PC-3 (cell line): Measurements from ENCODE around the gene MR1. TPM values are rescaled to one million over a fixed set of nuclear protein-coding genes. Genes with fewer than 3 reads are reported as not detected.

Experiments
- ATAC-seq: fragments of 200-7000 bp; cut with Tn5 transposase; 2 replicates; pipeline ENCODE4 v1.9.1; 2020; ENCODE audit warnings: mild to moderate bottlenecking, moderate library complexity
- BruUV-seq: library from RNA; stranded (reverse); fragments of 400-500 nt; replicated peaks from 2 replicates; lab custom pipeline; 2021; lab: Mats Ljungman, UMichigan
- CTCF ChIA-PET: fragments of 300-600 bp; sonication (Branson Sonifier 250); formaldehyde crosslinking; loops from one replicate; lab custom pipeline; 2022; ENCODE audit warnings: antibody characterized with exemption; lab: Charles Lee
- POLR2A ChIA-PET: fragments of 300-600 bp; sonication (Branson Sonifier 250); formaldehyde crosslinking; loops from one replicate; lab custom pipeline; 2022; ENCODE audit warnings: antibody characterized with exemption; ENCODE audit not compliant: unreplicated experiment; lab: Charles Lee
- DNase-seq: peaks from one replicate; pipeline ENCODE4 v3.0.0-alpha.2; 2015
- H2AFZ ChIP-seq: fragments of 300-600 bp; sonication (generic); 2 replicates; pipeline ENCODE4 v1.6.0; 2016; ENCODE audit warnings: antibody characterized with exemption, low read length
- H3F3A ChIP-seq: fragments of 300-600 bp; sonication (generic); one replicate; pipeline ENCODE4 v1.6.0; 2017; ENCODE audit warnings: antibody characterized with exemption, low read length, control low read depth, mild to moderate bottlenecking; ENCODE audit not compliant: unreplicated experiment
- H3K27ac ChIP-seq: fragments of 300-600 bp; sonication (generic); 2 replicates; pipeline ENCODE4 v1.5.1; 2016; ENCODE audit warnings: mild to moderate bottlenecking, low read length
- H3K27me3 ChIP-seq: fragments of 300-600 bp; sonication (generic); 2 replicates; pipeline ENCODE4 v1.6.1; 2016; ENCODE audit warnings: low read length, mixed read lengths
- H3K36me3 ChIP-seq: fragments of 300-600 bp; sonication (generic); 2 replicates; pipeline ENCODE4 v1.6.1; 2016; ENCODE audit warnings: low read depth, mixed run types, low read length, mixed read lengths
- H3K4me1 ChIP-seq: fragments of 300-600 bp; sonication (generic); 2 replicates; pipeline ENCODE4 v1.5.1; 2016; ENCODE audit warnings: low read length; ENCODE audit not compliant: insufficient read depth
- H3K4me2 ChIP-seq: fragments of 300-600 bp; sonication (generic); 2 replicates; pipeline ENCODE4 v1.6.0; 2016; ENCODE audit warnings: low read length
- H3K4me3 ChIP-seq: fragments of 300-600 bp; sonication (generic); 2 replicates; pipeline ENCODE4 v1.5.1; 2016; ENCODE audit warnings: mild to moderate bottlenecking, low read length, mixed read lengths
- H3K79me2 ChIP-seq: fragments of 300-600 bp; sonication (generic); 2 replicates; pipeline ENCODE4 v1.6.1; 2017; ENCODE audit warnings: low read length, mixed read lengths
- H3K9ac ChIP-seq: fragments of 300-600 bp; sonication (generic); 2 replicates; pipeline ENCODE4 v1.6.0; 2016; ENCODE audit warnings: mild to moderate bottlenecking, low read length
- H3K9me2 ChIP-seq: fragments of 300-600 bp; sonication (generic); replicated peaks from 2 replicates; pipeline ENCODE4 v1.6.1; 2016; ENCODE audit warnings: mixed run types, low read length, mixed read lengths
- H3K9me3 ChIP-seq: fragments of 300-600 bp; sonication (generic); 2 replicates; pipeline ENCODE4 v1.6.1; 2016; ENCODE audit warnings: low read length, mixed read lengths
- H4K20me1 ChIP-seq: fragments of 300-600 bp; sonication (generic); 2 replicates; pipeline ENCODE4 v1.6.1; 2016; ENCODE audit warnings: low read length, mixed read lengths
- CTCF ChIP-seq: fragments of 300-600 bp; sonication (generic); conservative IDR thresholded peaks from 2 replicates; pipeline ENCODE4 v1.5.1; 2017; ENCODE audit warnings: antibody characterized with exemption, low read depth, mild to moderate bottlenecking, low read length
- EZH2 ChIP-seq: fragments of 300-600 bp; sonication (generic); IDR thresholded peaks from one replicate; pipeline ENCODE4 v1.6.1; 2017; ENCODE audit warnings: antibody characterized with exemption, mild to moderate bottlenecking, low read length; ENCODE audit not compliant: unreplicated experiment
- EZH2phosphoT487 ChIP-seq: fragments of 300-600 bp; sonication (generic); IDR thresholded peaks from 2 replicates; pipeline ENCODE4 v1.6.1; 2018; ENCODE audit warnings: mild to moderate bottlenecking, antibody characterized with exemption, low read length, borderline replicate concordance
- intact Hi-C: fragments of 100-400 bp; cut with micrococcal nuclease; formaldehyde crosslinking; loops from 2 replicates; pipeline ENCODE4 v1.9.0; 2023
- total RNA-seq: library from RNA; depleted of rRNA; stranded (reverse); fragments of >200 nt; gene quantifications from 2 replicates; pipeline ENCODE4 v1.2.3, GENCODE V29; 2014

Gene MR1
- total RNA-seq, 1 experiment from 2014 or later, result 3.4 TPM

- H2AFZ ChIP-seq, result no peak overlapping the region
- no peaks in the 10 kb centered on the region for H3K27me3 ChIP-seq
- DNase-seq (no peak), ATAC-seq (no peak)
- H3K9me3 ChIP-seq, result no peaks in the 10 kb centered on the region
- H3K4me1 ChIP-seq, result no peaks in the 10 kb centered on the region
- no peak overlapping the region for H3K4me3 ChIP-seq
- intact Hi-C loops, result no loop called here
- H3K27ac ChIP-seq, result no peak overlapping the region
- POLR2A ChIA-PET, result no interaction called here
- no peaks in the 10 kb centered on the region for H3F3A ChIP-seq
- no peaks in the 10 kb centered on the region for H3K9me2 ChIP-seq
- CTCF ChIA-PET, result no interaction called here
- H4K20me1 ChIP-seq, result peaks cover 32% of the 10 kb centered on the region; the same call in 1 of the 2 replicates
- H3K9ac ChIP-seq, result no peak overlapping the region
- H3K36me3 ChIP-seq, result no peaks in the 10 kb centered on the region
- no peak overlapping the region for H3K4me2 ChIP-seq
- peaks cover 99% of the 10 kb centered on the region for H3K79me2 ChIP-seq
- BruUV-seq, result no TSS peak
- TF ChIP-seq CTCF, result no peak
- TF ChIP-seq EZH2phosphoT487, result no peak
- TF ChIP-seq EZH2, result no peak
Measured at GRCh38 chr1:181011301-181012202, 22.2 kb upstream of the MR1 start.

- CTCF ChIA-PET, result interaction anchor here (0.9 kb wide), 1 partner anchor 131 kb away, joined by 3 read pairs; no protein-coding TSS in a partner anchor
- POLR2A ChIA-PET, result no interaction called here
Measured at GRCh38 chr1:181012203-181012745, 21.5 kb upstream of the MR1 start.

More at GRCh38 chr1:181012203-181012745, 21.5 kb upstream of the MR1 start:
- ATAC-seq (no peak), DNase-seq (no peak)
- H3K9me2 ChIP-seq, result no peaks in the 10 kb centered on the region
- H3K36me3 ChIP-seq, result no peaks in the 10 kb centered on the region
- no peak overlapping the region for H2AFZ ChIP-seq
- no peak overlapping the region for H3K9ac ChIP-seq
- no TSS peak for BruUV-seq
- no peak overlapping the region for H3K27ac ChIP-seq
- peaks cover 32% of the 10 kb centered on the region; the same call in 1 of the 2 replicates for H4K20me1 ChIP-seq
- no peaks in the 10 kb centered on the region for H3K9me3 ChIP-seq
- peaks cover 98% of the 10 kb centered on the region for H3K79me2 ChIP-seq
- no peak overlapping the region for H3K4me3 ChIP-seq
- no peaks in the 10 kb centered on the region for H3F3A ChIP-seq
- H3K4me1 ChIP-seq, result no peaks in the 10 kb centered on the region
- TF ChIP-seq EZH2phosphoT487, result no peak
- TF ChIP-seq CTCF, result no peak
- TF ChIP-seq EZH2, result no peak
- no peak overlapping the region for H3K4me2 ChIP-seq
- intact Hi-C loops, result no loop called here
- no peaks in the 10 kb centered on the region for H3K27me3 ChIP-seq
